PC-9 (cell line): ENCODE measurements around the gene PIK3C2G. TPM values are rescaled to one million over a fixed set of nuclear protein-coding genes. Genes with fewer than 3 reads are reported as not detected.

Experiments used
- BruUV-seq: library from RNA; stranded (reverse); fragments of 400-500 nt; replicated peaks from 2 replicates; lab custom pipeline; 2021; lab: Mats Ljungman, UMichigan
- CTCF ChIA-PET: fragments of 300-600 bp; sonication (Branson Sonifier 250); formaldehyde crosslinking; loops from one replicate; lab custom pipeline; 2022; ENCODE audit warnings: antibody characterized with exemption; lab: Charles Lee
- POLR2A ChIA-PET: fragments of 300-600 bp; sonication (Branson Sonifier 250); formaldehyde crosslinking; loops from one replicate; lab custom pipeline; 2022; ENCODE audit warnings: antibody characterized with exemption; ENCODE audit not compliant: unreplicated experiment; lab: Charles Lee
- DNase-seq, 2 experiments: peaks; one replicate each; pipeline versions ENCODE4 v3.0.0 to v3.0.0-alpha.2; 2015 to 2022; ENCODE audit warnings: mixed read lengths in 1 of 2
- H2AFZ ChIP-seq: fragments of 200-600 bp; sonication (generic); 2 replicates; pipeline ENCODE4 v1.8.1; 2017; ENCODE audit warnings: antibody characterized with exemption
- H3F3A ChIP-seq: fragments of 200-600 bp; sonication (generic); 2 replicates; pipeline ENCODE4 v1.8.1; 2017; ENCODE audit warnings: antibody characterized with exemption, mild to moderate bottlenecking, low read depth; ENCODE audit not compliant: insufficient read depth
- H3K27ac ChIP-seq: fragments of 200-600 bp; sonication (generic); 2 replicates; pipeline ENCODE4 v1.6.1; 2016; ENCODE audit warnings: mixed run types
- H3K27me3 ChIP-seq: fragments of 200-600 bp; sonication (generic); 2 replicates; pipeline ENCODE4 v1.6.1; 2016; ENCODE audit warnings: low read depth, mixed run types; ENCODE audit not compliant: insufficient read depth
- H3K36me3 ChIP-seq: fragments of 200-600 bp; sonication (generic); 2 replicates; pipeline ENCODE4 v1.6.1; 2016; ENCODE audit warnings: low read depth, mixed run types
- H3K4me1 ChIP-seq: fragments of 200-600 bp; sonication (generic); replicated peaks from 2 replicates; pipeline ENCODE4 v1.6.1; 2016; ENCODE audit warnings: mixed run types; ENCODE audit not compliant: insufficient read depth
- H3K4me2 ChIP-seq: fragments of 200-600 bp; sonication (generic); 2 replicates; pipeline ENCODE4 v1.6.1; 2017; ENCODE audit warnings: mixed run types
- H3K4me3 ChIP-seq: fragments of 200-600 bp; sonication (generic); 2 replicates; pipeline ENCODE4 v1.6.1; 2016; ENCODE audit warnings: mixed run types
- H3K79me2 ChIP-seq: fragments of 200-600 bp; sonication (generic); 2 replicates; pipeline ENCODE4 v1.6.1; 2017; ENCODE audit warnings: low read depth, mixed run types
- H3K9me2 ChIP-seq: fragments of 200-600 bp; sonication (generic); 2 replicates; pipeline ENCODE4 v1.8.1; 2017; ENCODE audit warnings: mild to moderate bottlenecking; ENCODE audit not compliant: insufficient read depth
- H3K9me3 ChIP-seq: fragments of 200-600 bp; sonication (generic); 2 replicates; pipeline ENCODE4 v1.8.1; 2016; ENCODE audit warnings: low read depth; ENCODE audit not compliant: insufficient read depth
- H4K20me1 ChIP-seq: fragments of 200-600 bp; sonication (generic); 2 replicates; pipeline ENCODE4 v1.8.1; 2017; ENCODE audit not compliant: insufficient read depth
- EZH2 ChIP-seq: fragments of 200-600 bp; sonication (generic); IDR thresholded peaks from 2 replicates; pipeline ENCODE4 v1.8.0; 2017; ENCODE audit warnings: antibody characterized with exemption, low read depth
- intact Hi-C: fragments of 100-400 bp; cut with micrococcal nuclease; formaldehyde crosslinking; loops from one replicate; pipeline ENCODE4 v1.10.0; 2022; ENCODE audit not compliant: unreplicated experiment
- total RNA-seq: library from RNA; stranded (reverse); gene quantifications from 2 replicates; pipeline ENCODE4 v1.2.3, GENCODE V29; 2021
- TF ChIP-seq, protein P1 (sequence below): fragments of 200-600 bp; sonication (generic); conservative IDR thresholded peaks from 2 replicates; pipeline ENCODE4 v1.6.1; 2017; ENCODE audit warnings: mixed run types, antibody characterized with exemption, mild to moderate bottlenecking, moderate library complexity

The PIK3C2G gene
- total RNA-seq, 1 experiment from 2014 or later = 1.4 TPM

DNA sequence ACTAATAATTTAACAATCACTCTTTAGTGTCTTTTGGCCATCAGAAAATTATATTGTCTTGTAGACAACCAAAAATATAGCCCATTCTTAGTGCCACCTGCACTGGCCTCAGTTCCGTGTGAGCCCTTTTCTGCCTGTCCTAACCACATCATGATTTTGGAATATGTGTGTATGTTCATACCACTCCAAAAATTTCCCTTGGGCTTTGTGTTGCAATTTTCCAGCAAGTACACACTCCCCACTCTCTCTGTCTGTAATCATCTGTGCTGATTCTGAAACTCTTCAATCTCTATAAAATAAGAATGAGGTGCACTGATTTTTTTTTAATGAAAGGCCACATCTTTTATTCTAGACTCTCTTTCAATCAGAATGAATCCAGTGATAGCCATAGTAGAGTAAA lies 196.0 kb downstream of the PIK3C2G start:
- BruUV-seq = no TSS peak
- CTCF ChIA-PET = no interaction called here

DNA sequence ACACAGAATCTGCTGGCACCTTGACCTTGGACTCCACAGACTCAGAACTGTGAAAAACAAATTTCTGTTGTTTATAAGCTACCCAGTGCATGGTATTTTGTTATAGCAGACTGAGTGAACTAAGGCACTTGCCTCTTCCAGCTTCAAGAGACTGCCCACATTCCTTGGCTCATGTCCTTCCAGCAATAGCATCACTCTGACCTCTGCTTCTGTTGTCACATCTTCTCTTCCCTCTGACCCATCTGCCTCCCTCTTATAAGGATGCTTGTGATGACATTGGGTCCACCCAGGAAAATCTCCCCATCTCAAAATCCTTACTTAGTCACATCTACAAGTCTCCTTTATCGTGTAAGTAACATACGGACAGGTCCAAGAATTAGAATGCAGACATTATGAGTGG lies 200.4 kb downstream of the PIK3C2G start:
- Histone ChIP-seq H3K4me3 (no peak overlapping the region), H3K27ac (no peak overlapping the region), H3K4me1 (no peaks in the 10 kb centered on the region), H3K4me2 (no peak overlapping the region), H4K20me1 (no peaks in the 10 kb centered on the region), H2AFZ (no peak overlapping the region), H3K9me3 (no peaks in the 10 kb centered on the region), H3K27me3 (no peaks in the 10 kb centered on the region), H3K36me3 (no peaks in the 10 kb centered on the region), H3K9me2 (no peaks in the 10 kb centered on the region), H3F3A (no peaks in the 10 kb centered on the region), H3K79me2 (no peaks in the 10 kb centered on the region)
- TF ChIP-seq EZH2 = no peak
- TF ChIP-seq, protein P1, sequence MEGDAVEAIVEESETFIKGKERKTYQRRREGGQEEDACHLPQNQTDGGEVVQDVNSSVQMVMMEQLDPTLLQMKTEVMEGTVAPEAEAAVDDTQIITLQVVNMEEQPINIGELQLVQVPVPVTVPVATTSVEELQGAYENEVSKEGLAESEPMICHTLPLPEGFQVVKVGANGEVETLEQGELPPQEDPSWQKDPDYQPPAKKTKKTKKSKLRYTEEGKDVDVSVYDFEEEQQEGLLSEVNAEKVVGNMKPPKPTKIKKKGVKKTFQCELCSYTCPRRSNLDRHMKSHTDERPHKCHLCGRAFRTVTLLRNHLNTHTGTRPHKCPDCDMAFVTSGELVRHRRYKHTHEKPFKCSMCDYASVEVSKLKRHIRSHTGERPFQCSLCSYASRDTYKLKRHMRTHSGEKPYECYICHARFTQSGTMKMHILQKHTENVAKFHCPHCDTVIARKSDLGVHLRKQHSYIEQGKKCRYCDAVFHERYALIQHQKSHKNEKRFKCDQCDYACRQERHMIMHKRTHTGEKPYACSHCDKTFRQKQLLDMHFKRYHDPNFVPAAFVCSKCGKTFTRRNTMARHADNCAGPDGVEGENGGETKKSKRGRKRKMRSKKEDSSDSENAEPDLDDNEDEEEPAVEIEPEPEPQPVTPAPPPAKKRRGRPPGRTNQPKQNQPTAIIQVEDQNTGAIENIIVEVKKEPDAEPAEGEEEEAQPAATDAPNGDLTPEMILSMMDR = no peak
- BruUV-seq = no TSS peak
- no peak for DNase-seq
- CTCF ChIA-PET = no interaction called here
- intact Hi-C loops = no loop called here
- POLR2A ChIA-PET = no interaction called here

More for the DNA sequence above, 196.0 kb downstream of the PIK3C2G start:
- Histone ChIP-seq H3K9me3 (no peaks in the 10 kb centered on the region), H3K79me2 (no peaks in the 10 kb centered on the region), H3K4me1 (no peaks in the 10 kb centered on the region), H3F3A (no peaks in the 10 kb centered on the region), H3K27ac (no peak overlapping the region), H3K4me3 (no peak overlapping the region), H4K20me1 (no peaks in the 10 kb centered on the region), H3K27me3 (no peaks in the 10 kb centered on the region), H3K4me2 (no peak overlapping the region), H2AFZ (no peak overlapping the region), H3K9me2 (no peaks in the 10 kb centered on the region), H3K36me3 (no peaks in the 10 kb centered on the region)
- intact Hi-C loops = no loop called here
- POLR2A ChIA-PET = no interaction called here
- DNase-seq = no peak
- TF ChIP-seq, protein P1 = no peak
- no peak for TF ChIP-seq EZH2

DNA sequence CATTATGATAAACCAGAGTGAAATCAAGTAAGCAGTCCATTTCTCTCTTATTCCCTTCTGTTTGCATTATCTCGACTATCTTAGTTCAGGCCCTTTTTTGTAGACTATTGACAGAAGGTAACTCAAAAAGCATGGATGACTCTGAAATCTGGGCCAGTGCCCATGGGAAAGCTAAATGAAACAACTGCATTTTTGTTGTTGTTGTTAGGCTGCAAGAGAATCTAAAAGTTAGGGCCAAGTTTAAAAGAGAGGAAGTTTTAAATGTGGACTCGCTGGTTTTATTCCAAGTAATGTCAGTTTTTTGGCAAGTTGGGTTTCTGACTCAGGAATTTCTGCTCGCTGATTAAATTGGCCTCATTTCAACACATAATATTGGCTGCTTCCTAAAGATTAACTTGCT lies 201.1 kb downstream of the PIK3C2G start:
- CTCF ChIA-PET = no interaction called here
- TF ChIP-seq EZH2 = no peak
- TF ChIP-seq, protein P1 = no peak
- no peaks in the 10 kb centered on the region for H3K9me3 ChIP-seq
- H3K4me2 ChIP-seq = no peak overlapping the region
- POLR2A ChIA-PET = no interaction called here
- peak overlapping the region; percentile 64; the same call in 1 of the 2 replicates for H2AFZ ChIP-seq
- H3F3A ChIP-seq = no peaks in the 10 kb centered on the region
- DNase-seq = no peak
- H3K4me1 ChIP-seq = no peaks in the 10 kb centered on the region
- BruUV-seq = no TSS peak
- no peak overlapping the region for H3K27ac ChIP-seq
- H3K4me3 ChIP-seq = no peak overlapping the region
- no peaks in the 10 kb centered on the region for H3K79me2 ChIP-seq
- intact Hi-C loops = no loop called here
- no peaks in the 10 kb centered on the region for H3K27me3 ChIP-seq
- H3K36me3 ChIP-seq = no peaks in the 10 kb centered on the region
- no peaks in the 10 kb centered on the region for H4K20me1 ChIP-seq
- no peaks in the 10 kb centered on the region for H3K9me2 ChIP-seq
